Stimulated activated CD4-positive, alpha-beta T cell treated with anti-CD3 and anti-CD28 coated beads, Interleukin-4, amount 100 ng/mL, for 48 hours (primary cell): ENCODE data around the gene NPIPA7.
"Not testable (repeated sequence)": the region's sequence is repeated elsewhere in the genome, so short reads cannot be mapped to it uniquely, and the experiment has no call there.

ENCODE experiments used
- DNase-seq, 2 donors: peaks; one replicate each; pipeline ENCODE4 v3.0.0-alpha.2; 2020; ENCODE audit warnings: low read depth in 2 of 2

The NPIPA7 gene

GRCh38 chr16:16378840-16379239, at the start of gene NPIPA7:
NPIPA7 (plus strand) TSS chr16:16379140; CDS start chr16:16379245, 105 bp downstream.
- not testable (repeated sequence) for DNase-seq

GRCh38 chr16:16331466-16331865, 47.5 kb upstream of the NPIPA7 start:
- not testable (repeated sequence) for DNase-seq

DNA sequence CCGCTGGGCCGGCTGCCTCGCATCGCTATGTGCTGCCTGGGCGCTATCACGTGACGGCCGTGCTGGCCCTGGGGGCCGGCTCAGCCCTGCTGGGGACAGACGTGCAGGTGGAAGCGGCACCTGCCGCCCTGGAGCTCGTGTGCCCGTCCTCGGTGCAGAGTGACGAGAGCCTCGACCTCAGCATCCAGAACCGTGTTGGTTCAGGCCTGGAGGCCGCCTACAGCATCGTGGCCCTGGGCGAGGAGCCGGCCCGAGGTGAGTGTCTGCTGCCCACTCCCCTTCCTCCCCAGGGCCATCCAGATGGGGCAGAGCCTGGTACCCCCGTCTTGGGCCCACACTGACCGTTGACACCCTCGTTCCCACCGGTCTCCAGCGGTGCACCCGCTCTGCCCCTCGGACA, 21.4 kb upstream of the NPIPA7 start:
- DNase-seq = not testable (repeated sequence)

DNA sequence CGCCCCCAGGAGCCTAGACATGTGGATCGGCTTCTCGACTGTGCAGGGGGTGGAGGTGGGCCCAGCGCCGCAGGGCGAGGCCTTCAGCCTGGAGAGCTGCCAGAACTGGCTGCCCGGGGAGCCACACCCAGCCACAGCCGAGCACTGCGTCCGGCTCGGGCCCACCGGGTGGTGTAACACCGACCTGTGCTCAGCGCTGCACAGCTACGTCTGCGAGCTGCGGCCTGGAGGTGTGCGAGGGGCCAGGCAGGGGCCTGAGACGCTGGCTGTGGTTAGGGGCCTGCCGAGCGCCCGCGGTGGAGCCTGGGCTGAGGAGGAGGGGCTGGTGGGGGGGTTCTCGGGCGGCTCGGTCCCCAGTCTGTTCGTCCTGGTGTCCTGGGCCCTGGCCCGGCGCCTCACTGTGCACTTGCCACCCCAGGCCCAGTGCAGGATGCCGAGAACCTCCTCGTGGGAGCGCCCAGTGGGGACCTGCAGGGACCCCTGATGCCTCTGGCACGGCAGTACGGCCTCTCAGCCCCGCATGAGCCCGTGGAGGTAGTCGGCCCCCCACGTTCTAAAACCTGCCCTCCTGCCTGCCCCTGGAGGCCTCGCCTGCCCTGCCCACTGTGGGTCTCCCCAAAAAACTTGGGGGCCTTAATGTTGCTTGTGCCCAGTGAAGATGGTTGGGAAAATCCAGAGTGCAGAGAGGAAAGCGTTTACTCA, 20.2 kb upstream of the NPIPA7 start:
- not testable (repeated sequence) for DNase-seq

GRCh38 chr16:16363595-16363994, 15.3 kb upstream of the NPIPA7 start:
- not testable (repeated sequence) for DNase-seq

- not testable (repeated sequence) for DNase-seq
Observed at GRCh38 chr16:16364100-16364499, 14.8 kb upstream of the NPIPA7 start.

- DNase-seq = not testable (repeated sequence)
Observed at GRCh38 chr16:16364701-16365100, 14.2 kb upstream of the NPIPA7 start.

GRCh38 chr16:16365319-16365718, 13.6 kb upstream of the NPIPA7 start:
- not testable (repeated sequence) for DNase-seq

DNA sequence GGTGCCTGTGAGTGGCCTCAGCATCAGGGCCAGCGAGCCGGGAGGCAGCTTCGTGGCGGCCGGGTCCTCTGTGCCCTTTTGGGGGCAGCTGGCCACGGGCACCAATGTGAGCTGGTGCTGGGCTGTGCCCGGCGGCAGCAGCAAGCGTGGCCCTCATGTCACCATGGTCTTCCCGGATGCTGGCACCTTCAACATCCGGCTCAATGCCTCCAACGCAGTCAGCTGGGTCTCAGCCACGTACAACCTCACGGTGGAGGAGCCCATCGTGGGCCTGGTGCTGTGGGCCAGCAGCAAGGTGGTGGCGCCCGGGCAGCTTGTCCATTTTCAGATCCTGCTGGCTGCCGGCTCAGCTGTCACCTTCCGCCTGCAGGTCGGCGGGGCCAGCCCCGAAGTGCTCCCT, 13.1 kb upstream of the NPIPA7 start:
- not testable (repeated sequence) for DNase-seq

DNA sequence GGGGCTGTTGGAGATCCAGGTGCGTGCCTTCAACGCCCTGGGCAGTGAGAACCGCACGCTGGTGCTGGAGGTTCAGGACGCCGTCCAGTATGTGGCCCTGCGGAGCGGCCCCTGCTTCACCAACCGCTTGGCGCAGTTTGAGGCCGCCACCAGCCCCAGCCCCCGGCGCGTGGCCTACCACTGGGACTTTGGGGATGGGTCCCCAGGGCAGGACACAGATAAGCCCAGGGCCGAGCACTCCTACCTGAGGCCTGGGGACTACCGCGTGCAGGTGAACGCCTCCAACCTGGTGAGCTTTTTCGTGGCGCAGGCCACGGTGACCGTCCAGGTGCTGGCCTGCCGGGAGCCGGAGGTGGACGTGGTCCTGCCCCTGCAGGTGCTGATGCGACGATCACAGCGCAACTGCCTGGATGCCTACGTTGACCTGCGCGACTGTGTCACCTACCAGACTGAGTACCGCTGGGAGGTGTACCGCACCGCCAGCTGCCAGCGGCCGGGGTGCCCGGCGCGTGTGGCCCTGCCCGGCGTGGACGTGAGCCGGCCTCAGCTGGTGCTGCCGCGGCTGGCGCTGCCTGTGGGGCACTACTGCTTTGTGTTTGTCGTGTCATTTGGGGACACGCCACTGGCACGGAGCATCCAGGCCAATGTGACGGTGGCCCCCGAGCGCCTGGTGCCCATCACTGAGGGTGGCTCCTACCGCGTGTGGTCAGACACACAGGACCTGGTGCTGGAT, 12.2 kb upstream of the NPIPA7 start:
- not testable (repeated sequence) for DNase-seq

DNA sequence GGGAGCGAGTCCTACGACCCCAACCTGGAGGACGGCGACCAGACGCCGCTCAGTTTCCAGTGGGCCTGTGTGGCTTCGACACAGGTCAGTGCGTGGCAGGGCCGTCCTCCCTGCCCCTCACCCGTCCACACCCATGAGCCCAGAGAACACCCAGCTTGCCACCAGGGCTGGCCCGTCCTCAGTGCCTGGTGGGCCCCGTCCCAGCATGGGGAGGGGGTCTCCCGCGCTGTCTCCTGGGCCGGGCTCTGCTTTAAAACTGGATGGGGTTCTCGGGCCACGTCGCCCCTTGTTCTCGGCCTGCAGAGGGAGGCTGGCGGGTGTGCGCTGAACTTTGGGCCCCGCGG, 11.7 kb upstream of the NPIPA7 start:
- not testable (repeated sequence) for DNase-seq

DNA sequence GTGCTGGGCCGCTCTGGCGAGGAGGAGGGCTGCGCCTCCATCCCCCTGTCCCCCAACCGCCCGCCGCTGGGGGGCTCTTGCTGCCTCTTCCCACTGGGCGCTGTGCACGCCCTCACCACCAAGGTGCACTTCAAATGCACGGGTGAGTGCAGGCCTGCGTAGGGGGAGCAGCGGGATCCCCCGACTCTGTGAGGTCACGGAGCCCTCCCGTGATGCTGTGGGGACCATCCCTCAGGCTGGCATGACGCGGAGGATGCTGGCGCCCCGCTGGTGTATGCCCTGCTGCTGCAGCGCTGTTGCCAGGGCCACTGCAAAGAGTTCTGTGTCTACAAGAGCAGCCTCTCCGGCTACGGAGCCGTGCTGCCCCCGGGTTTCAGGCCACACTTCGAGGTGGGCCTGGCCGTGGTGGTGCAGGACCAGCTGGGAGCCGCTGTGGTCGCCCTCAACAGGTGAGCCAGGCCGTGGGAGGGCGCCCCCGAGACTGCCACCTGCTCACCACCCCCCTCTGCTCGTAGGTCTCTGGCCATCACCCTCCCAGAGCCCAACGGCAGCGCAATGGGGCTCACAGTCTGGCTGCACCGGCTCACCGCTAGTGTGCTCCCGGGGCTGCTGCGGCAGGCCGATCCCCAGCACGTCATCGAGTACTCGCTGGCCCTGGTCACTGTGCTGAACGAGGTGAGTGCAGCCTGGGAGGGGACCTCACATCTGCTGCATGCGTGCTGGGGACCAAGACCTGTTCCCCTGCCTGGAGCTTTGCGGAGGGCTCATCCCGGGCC, 9.7 kb upstream of the NPIPA7 start:
- DNase-seq = not testable (repeated sequence)

DNA sequence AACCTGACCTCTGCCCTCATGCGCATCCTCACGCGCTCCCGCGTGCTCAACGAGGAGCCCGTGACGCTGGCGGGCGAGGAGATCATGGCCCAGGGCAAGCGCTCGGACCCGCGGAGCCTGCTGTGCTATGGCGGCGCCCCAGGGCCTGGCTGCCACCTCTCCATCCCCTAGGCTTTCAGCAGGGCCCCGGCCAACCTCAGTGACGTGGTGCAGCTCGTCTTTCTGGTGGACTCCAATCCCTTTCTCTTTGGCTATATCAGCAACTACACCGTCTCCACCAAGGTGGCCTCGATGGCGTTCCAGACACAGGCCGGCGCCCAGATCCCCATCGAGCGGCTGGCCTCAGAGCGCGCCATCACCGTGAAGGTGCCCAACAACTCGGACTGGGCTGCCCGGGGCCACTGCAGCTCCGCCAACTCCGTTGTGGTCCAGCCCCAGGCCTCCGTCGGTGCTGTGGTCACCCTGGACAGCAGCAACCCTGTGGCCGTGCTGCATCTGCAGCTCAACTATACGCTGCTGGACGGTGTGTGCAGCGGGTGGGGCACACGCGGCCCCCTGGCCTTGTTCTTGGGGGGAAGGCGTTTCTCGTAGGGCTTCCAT, 7.7 kb upstream of the NPIPA7 start:
- not testable (repeated sequence) for DNase-seq

DNA sequence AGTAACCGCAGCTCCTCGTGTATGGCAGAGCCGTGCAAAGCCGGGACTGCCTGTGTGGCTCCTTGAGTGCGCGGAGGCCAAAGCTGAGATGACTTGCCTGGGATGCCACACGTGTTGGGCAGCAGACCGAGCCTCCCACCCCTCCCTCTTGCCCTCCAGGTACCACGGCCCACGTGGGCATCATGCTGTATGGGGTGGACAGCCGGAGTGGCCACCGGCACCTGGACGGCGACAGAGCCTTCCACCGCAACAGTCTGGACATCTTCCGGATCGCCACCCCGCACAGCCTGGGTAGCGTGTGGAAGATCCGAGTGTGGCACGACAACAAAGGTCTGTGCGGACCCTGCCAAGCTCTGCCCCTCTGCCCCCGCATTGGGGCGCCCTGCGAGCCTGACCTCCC, 4.7 kb upstream of the NPIPA7 start:
- not testable (repeated sequence) for DNase-seq

GRCh38 chr16:16399685-16400084, 20.7 kb downstream of the NPIPA7 start:
- DNase-seq = not testable (repeated sequence)

- not testable (repeated sequence) for DNase-seq
Observed at GRCh38 chr16:16402333-16402732, 23.4 kb downstream of the NPIPA7 start.

GRCh38 chr16:16404283-16404682, 25.3 kb downstream of the NPIPA7 start:
- DNase-seq = not testable (repeated sequence)

DNA sequence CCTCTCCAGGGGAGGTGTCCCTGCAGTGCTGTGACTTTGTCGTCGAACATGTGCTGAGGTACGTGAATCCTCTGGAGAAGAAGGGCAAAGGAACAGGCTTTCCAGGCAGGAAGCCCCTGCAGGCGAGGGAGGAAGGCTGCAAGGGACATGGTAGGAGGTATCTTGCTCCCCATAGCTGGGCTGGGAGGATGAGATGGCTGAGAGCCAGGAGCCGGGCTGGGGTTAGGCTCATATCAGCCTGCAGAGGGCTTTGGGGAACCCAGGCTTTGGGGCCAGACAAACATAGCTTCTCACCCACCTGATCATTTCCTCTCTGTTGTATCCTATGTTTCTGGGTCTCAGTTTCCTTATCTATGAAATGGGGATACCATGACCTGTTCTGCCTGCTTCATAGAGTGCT, 26.5 kb downstream of the NPIPA7 start:
- not testable (repeated sequence) for DNase-seq

DNA sequence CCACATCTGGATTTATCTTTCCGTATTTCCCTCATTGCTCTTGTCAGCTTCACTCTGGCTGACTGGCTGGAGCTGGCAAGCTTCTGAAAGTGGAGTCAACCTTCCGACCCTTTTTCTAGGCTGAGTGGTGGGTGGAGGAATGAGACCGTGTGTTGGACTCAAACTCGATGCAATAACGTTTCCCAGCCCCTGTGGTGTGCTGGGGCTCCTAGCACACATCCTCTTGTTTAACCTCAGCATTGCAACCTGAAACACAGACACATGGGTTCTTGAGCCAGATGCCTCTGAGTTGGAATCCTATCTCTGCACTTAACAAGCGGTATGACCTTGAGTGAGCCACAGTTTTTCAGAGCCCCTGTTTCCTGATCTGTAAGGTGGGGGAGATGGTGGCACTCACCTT, 29.5 kb downstream of the NPIPA7 start:
- not testable (repeated sequence) for DNase-seq

GRCh38 chr16:16413773-16414172, 34.8 kb downstream of the NPIPA7 start:
- not testable (repeated sequence) for DNase-seq

- not testable (repeated sequence) for DNase-seq
Observed at GRCh38 chr16:16417071-16417470, 38.1 kb downstream of the NPIPA7 start.
